ENCODE results near the gene ZNF215.

GRCh38 chr11:6894097-6894496 lies 32.1 kb upstream of the ZNF215 start:
- TF ChIP-seq POLR2A (IDR thresholded peaks at IDR 0.05; ENCODE audit: low read depth, low read length) (no peak), POLR2AphosphoS5 (IDR thresholded peaks at IDR 0.05; ENCODE audit: low read depth, low read length) (no peak), SPI1 (IDR thresholded peaks at IDR 0.05; ENCODE audit: low read depth, low read length) (no peak), PAX5 (IDR thresholded peaks at IDR 0.05; ENCODE audit: insufficient read depth, low read length, severe bottlenecking) (no peak)
